Esophagus squamous epithelium (tissue), 5 donors: ENCODE results near the gene ACSF3. TPM values are rescaled to one million over a fixed set of nuclear protein-coding genes. Genes with fewer than 3 reads are reported as not detected.

ENCODE experiments used
- DNase-seq: peaks from one replicate; lab custom pipeline; 2025; lab: John Stamatoyannopoulos, UW
- H3K27ac ChIP-seq, 4 donors: fragments of 200-600 bp; sonication (generic); one replicate each; pipeline ENCODE4 v1.5.1; 2016 to 2019; ENCODE audit warnings: mild to moderate bottlenecking in 1 of 4
- H3K27me3 ChIP-seq, 4 donors: fragments of 200-600 bp; sonication (generic); 1 replicate in 3 of 4; 2 replicates in 1 of 4; pipeline versions ENCODE4 v1.5.1 to v1.6.0; 2017 to 2021; ENCODE audit warnings: antibody characterized with exemption in 1 of 4
- H3K36me3 ChIP-seq, 3 donors: fragments of 200-600 bp; sonication (generic); one replicate each; pipeline ENCODE4 v1.5.1; 2016 to 2019
- H3K4me1 ChIP-seq, 3 donors: fragments of 200-600 bp; sonication (generic); one replicate each; pipeline ENCODE4 v1.5.1; 2017 to 2019
- H3K4me3 ChIP-seq, 4 donors: fragments of 200-600 bp; sonication (generic); 1 replicate in 3 of 4; 2 replicates in 1 of 4; pipeline ENCODE4 v1.5.1; 2016 to 2019; ENCODE audit warnings: mild to moderate bottlenecking in 2 of 4, moderate library complexity in 1 of 4
- H3K9me3 ChIP-seq, 3 donors: fragments of 200-600 bp; sonication (generic); one replicate each; pipeline ENCODE4 v1.5.1; 2016 to 2019
- POLR2A ChIP-seq, 4 donors: fragments of 450-650 bp; IDR thresholded peaks; one replicate each; pipeline ENCODE4 v1.6.1; 2017; ENCODE audit warnings: antibody characterized with exemption in 4 of 4, mild to moderate bottlenecking in 4 of 4, moderate library complexity in 3 of 4
- WGBS, 2 donors: methylation state at CpG; one replicate each; pipeline ENCODE4 v1.1.5; 2018; 5-methylcytosine and 5-hydroxymethylcytosine counted together
- intact Hi-C: fragments of 100-400 bp; cut with DNase I; formaldehyde crosslinking; loops from one replicate; pipeline ENCODE4 v1.15.0; 2022
- total RNA-seq, 4 donors: library from RNA; depleted of rRNA; stranded (reverse); fragments of >200 nt; gene quantifications; one replicate each; pipeline ENCODE4 v1.1.0, GENCODE V29; 2016
- TF ChIP-seq, protein P1 (sequence below), 6 experiments: fragments of 450-650 bp in 4 of 6; fragments of 200-600 bp in 2 of 6; sonication (generic) in 2 of 6; IDR thresholded peaks; one replicate each; pipeline ENCODE4 v1.5.1; 2016 to 2019; ENCODE audit warnings: antibody characterized with exemption in 6 of 6, mild to moderate bottlenecking in 4 of 6, moderate library complexity in 4 of 6
- donor health status: DM: yes; HTN: yes; CAD: no.

The ACSF3 gene
- total RNA-seq, 4 donors from 2014 or later = 15.1 to 21.1 (median 17.4) TPM

DNA sequence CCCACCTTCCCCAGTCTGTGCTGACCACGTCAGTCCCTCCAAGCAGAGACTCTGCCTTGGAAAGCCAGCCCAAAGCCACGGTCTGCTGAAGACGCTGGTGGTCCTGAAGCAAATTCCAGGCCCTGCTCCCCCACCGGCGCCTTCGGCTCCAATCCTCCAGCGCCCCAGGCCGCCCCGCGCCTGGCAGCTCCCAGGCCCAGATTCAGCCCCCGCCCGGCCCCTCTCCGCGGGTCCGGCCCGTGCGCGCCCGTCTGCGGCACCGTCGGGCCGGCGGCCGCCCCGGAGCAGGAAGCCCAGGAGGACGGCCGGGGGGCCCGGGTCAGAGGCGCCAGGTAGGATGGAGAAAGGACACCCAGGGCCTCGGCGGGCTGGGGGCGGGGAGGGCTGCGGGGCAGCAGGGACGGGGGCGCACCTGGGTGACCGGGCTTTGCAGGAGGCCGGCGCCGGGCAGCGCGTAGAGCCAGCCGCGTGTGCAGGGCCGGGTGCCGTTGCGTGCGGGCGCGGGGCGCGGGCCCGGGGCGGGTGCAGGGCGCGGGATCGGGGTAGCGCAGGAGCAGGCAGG is 107.3 kb downstream of the ACSF3 start:
- WGBS, 2 donors = 0 to 1% methylated on average over 2 to 14 of the region's 58 CpGs
- Histone ChIP-seq H3K4me3 (peak overlapping the region in 3 of 4 donors; percentile 19 to 65 (median 43)), H3K36me3 (no peaks in the 10 kb centered on the region), H3K27ac (no peak overlapping the region), H3K4me1 (peaks cover 6 to 28% (median 13%) of the 10 kb centered on the region in 3 donors), H3K9me3 (no peaks in the 10 kb centered on the region), H3K27me3 (peaks cover 11 to 91% (median 24%) of the 10 kb centered on the region in 4 donors)
- no peak for DNase-seq
- intact Hi-C loops = no loop called here
- TF ChIP-seq POLR2A (IDR thresholded peaks at IDR 0.05) = no peak

DNA sequence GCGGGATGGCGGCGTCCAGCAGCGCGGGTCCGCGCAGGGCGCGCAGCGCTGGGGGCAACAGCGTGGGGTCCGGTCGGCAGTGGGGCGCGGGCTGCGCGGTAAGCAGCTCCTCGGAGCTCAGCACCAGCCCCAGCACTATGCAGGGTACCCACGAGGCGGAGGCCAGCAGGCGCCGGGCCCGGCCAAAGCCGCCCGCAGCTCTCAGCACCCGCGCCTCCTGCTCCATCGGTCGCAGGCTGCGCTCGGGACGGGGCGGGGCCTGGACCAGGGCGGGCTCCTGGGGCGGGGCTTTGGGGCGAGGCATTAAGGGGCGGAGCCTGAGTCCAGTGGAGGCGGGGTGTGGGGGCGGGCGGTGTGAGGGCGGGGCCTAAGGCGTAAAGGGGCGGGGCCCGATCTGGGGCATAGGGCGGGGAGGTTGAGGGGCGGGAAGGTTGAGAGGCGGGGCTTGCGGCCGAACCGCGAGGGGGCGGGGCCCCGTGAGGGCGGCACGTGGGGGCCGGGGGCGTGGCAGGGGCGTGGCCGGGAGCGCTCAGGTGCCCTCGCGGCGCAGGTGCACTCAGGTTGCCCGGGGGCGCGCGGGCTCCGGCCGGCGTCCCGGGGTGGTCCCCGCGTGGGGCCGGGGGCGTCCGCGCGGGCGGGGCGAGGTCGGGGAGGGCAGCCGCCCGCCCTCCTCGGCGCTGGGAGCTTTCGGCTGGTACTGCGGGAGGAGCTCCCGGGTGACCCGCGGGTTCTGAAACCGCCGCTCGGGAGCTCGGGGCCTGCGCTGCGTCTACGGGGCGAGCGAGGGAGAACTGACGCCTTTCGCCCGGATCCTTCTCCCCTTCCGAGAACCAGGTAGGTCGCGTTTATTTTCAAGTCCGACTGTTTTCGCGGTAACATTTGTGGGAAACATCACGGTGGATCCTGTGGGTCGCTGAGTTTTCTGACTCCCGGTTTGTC is 108.1 kb downstream of the ACSF3 start:
- Histone ChIP-seq H3K27me3 (peaks cover 11 to 96% (median 24%) of the 10 kb centered on the region in 4 donors), H3K27ac (no peak overlapping the region), H3K4me3 (peak overlapping the region; percentile 18 to 65 (median 39)), H3K9me3 (no peaks in the 10 kb centered on the region), H3K4me1 (peaks cover 6 to 28% (median 13%) of the 10 kb centered on the region in 3 donors), H3K36me3 (no peaks in the 10 kb centered on the region)
- intact Hi-C loops = no loop called here
- DNase-seq = no peak
- WGBS, 2 donors = 0% methylated on average over 6 of the region's 111 CpGs; no CpG with 5 or more reads in 1 of the 2 donors
- TF ChIP-seq POLR2A (IDR thresholded peaks at IDR 0.05) = no peak
- TF ChIP-seq, protein P1, sequence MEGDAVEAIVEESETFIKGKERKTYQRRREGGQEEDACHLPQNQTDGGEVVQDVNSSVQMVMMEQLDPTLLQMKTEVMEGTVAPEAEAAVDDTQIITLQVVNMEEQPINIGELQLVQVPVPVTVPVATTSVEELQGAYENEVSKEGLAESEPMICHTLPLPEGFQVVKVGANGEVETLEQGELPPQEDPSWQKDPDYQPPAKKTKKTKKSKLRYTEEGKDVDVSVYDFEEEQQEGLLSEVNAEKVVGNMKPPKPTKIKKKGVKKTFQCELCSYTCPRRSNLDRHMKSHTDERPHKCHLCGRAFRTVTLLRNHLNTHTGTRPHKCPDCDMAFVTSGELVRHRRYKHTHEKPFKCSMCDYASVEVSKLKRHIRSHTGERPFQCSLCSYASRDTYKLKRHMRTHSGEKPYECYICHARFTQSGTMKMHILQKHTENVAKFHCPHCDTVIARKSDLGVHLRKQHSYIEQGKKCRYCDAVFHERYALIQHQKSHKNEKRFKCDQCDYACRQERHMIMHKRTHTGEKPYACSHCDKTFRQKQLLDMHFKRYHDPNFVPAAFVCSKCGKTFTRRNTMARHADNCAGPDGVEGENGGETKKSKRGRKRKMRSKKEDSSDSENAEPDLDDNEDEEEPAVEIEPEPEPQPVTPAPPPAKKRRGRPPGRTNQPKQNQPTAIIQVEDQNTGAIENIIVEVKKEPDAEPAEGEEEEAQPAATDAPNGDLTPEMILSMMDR (IDR thresholded peaks at IDR 0.05) = no peak

GRCh38 chr16:89202422-89203215 is 109.0 kb downstream of the ACSF3 start:
- Histone ChIP-seq H3K36me3 (no peaks in the 10 kb centered on the region), H3K27me3 (peaks cover 11 to 87% (median 24%) of the 10 kb centered on the region in 4 donors), H3K4me3 (peak overlapping the region in 3 of 4 donors; percentile 35 to 65 (median 43)), H3K27ac (no peak overlapping the region), H3K4me1 (peaks cover 6 to 28% (median 13%) of the 10 kb centered on the region in 3 donors), H3K9me3 (no peaks in the 10 kb centered on the region)
- WGBS, 2 donors = 64 to 70% methylated on average over 25 to 29 of the region's 49 CpGs
- TF ChIP-seq, protein P1 (IDR thresholded peaks at IDR 0.05) = no peak
- TF ChIP-seq POLR2A (IDR thresholded peaks at IDR 0.05) = no peak
- intact Hi-C loops = no loop called here
- DNase-seq = no peak

Other genes with a start within 250 kb of the ACSF3 start
- 10 to 100 TPM in 3 of 4 donors, 1 to 10 TPM in 1; 9.5 to 24.2 (median 20.5) TPM for gene GALNS, start 236.9 kb upstream of the ACSF3 start, total RNA-seq
- gene TRAPPC2L, start 236.7 kb upstream of the ACSF3 start, total RNA-seq = 10 to 100 TPM; 20.7 to 29.7 (median 24.7) TPM
- gene PABPN1L, start 227.2 kb upstream of the ACSF3 start, total RNA-seq = not detected
- 1 to 10 TPM in 2 of 4 donors, under 1 TPM in 2; 0.18 to 2.7 (median 1.4) TPM for gene CBFA2T3, start 116.6 kb upstream of the ACSF3 start, total RNA-seq
- gene CDH15, start 77.9 kb downstream of the ACSF3 start, total RNA-seq = not detected
- gene SLC22A31, start 106.7 kb downstream of the ACSF3 start, total RNA-seq = not detected
- gene ZNF778, start 123.9 kb downstream of the ACSF3 start, total RNA-seq = 10 to 100 TPM in 1 of 4 donors, 1 to 10 TPM in 3; 3.4 to 10.7 (median 6.5) TPM